ENCODE results near the gene C5orf58.

The C5orf58 gene

DNA sequence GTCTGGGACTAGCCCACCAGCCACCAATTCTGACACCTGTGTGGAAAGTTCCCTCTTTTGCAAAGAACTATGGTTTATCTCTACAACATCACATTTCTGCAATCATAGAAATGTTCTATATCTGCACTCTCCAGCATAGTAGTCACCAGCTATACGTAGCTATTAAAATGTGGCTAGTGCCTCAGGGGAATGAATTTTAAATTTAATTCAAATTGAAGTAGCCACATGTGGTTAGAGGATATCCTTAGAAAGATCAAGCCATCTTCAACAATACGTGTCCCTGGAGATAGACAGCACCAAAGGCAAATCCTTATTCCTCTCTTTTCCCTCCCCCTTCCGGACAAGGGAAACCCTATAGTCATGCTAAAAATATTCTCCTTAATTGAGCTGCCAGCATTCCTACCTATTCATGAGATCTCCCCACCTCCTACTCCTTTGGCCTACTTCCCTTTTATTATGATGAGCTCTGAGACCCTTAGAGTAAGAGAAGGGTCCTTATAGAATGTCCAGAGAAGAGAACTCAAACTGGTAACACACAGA, 53.7 kb downstream of the C5orf58 start:
- DNase-seq = no peak

DNA sequence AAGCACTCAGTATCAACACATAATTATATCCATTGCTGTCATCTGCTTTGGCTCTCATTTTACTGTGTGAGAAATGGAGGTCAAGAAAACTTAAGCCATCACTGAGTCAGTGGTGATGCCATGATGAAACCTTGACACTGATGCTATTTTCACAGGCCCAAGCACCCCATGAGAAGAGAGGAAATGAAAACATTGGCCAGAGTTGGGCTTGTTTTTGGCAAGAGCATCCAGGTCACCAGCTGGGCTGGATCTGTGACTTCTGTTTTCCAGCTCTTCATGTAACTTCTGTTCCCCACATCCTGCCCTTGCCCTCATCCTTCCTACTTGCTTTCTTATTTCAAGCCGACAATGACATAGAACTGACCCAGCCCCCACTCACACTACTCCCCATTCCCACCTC, 54.7 kb downstream of the C5orf58 start:
- no peak for DNase-seq

DNA sequence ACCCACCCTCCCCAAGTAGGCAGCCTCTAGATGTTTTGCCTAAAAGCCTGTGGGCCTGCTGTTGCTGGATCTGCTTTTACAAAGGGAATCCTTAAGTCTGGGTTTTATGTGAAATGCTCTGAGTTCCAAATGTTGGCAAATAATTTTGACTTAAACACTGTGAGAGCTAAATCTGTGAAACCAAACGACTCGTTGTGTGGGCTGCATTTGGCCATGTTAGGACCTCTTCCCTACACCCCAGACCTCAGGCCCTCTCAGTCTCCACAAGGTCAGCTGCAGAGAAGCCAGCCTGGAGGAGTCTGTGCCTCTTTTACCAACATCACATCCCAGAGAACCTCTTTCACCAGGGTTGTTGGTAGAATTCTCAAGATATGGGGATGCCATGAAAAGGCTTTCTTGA, 55.4 kb downstream of the C5orf58 start:
- no peak for DNase-seq

DNA sequence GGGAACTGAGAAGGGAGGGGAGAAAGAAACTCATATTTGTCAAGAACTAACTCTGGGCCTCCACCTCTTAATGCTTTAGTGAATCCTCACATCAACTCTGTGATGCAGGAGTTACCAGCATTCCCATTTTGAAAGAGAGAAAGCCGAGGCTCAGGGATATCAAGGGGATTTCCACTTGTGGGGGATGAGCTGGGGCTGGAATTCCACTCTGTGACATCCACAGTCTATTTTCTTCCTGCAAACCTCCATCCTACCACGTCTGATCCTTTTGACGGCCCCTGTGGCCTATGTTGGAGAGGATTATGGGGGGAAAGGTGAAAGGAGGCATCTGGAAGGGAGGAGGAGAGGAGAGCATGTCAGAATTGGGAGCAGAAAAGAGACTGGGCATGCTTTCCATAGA, 55.8 kb downstream of the C5orf58 start:
- DNase-seq = no peak

DNA sequence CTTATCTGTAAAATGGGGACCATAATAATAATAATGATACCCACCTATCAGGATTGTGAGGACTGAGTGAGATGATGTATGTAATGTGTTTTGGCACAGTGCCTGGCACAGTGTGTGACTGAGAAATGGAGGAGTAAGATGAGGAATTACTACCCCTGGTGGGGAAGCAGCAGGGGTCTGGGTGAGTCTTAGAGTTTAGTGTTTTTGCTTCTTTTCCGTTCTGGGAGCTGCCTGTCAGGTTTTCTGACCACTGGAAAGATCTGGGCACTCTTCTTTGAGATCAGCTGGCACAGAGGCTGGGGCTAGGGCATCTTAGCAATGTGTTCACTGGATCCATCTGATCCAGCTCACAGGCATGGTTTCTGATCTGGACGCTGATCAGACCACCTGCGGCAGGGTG, 56.3 kb downstream of the C5orf58 start:
- DNase-seq = no peak

DNA sequence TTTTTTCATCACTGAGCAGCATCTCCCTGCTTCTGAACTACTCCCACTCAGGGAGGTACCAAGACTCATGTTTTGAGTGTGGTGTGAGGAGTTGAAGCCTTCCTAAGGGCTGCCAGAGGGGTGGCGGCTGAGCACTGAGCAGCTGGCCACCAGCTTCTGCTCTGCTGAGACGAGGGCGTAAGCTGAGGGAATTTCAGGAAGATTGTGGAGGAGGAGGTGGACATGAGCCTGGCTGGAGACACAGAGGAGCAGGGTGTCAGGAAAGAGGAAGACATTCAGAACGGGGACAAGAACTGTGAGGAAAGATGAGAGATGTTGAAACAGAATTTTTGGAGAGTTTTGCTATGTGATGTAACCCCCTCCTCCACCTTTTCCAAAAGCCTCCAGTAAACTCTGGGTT, 57.0 kb downstream of the C5orf58 start:
- no peak for DNase-seq

DNA sequence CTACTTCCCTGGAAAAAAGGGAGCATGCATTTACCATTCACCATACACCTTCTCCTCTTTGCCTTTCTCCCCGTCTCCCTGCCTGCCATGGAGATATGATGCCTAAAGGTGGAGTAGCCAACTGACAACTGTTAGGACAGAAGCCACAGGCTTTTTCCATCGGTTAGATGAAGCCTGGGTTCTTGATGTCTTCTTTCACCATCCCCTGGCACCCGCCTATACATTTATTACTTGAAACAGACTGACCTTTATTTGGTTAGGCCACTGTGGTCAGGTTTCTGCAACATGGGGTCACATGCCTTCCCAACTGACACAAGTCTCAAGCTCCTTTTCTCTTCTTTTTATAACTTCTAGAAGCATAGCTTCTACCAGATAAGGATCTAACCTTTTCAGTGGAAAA, 57.7 kb downstream of the C5orf58 start:
- DNase-seq = no peak

DNA sequence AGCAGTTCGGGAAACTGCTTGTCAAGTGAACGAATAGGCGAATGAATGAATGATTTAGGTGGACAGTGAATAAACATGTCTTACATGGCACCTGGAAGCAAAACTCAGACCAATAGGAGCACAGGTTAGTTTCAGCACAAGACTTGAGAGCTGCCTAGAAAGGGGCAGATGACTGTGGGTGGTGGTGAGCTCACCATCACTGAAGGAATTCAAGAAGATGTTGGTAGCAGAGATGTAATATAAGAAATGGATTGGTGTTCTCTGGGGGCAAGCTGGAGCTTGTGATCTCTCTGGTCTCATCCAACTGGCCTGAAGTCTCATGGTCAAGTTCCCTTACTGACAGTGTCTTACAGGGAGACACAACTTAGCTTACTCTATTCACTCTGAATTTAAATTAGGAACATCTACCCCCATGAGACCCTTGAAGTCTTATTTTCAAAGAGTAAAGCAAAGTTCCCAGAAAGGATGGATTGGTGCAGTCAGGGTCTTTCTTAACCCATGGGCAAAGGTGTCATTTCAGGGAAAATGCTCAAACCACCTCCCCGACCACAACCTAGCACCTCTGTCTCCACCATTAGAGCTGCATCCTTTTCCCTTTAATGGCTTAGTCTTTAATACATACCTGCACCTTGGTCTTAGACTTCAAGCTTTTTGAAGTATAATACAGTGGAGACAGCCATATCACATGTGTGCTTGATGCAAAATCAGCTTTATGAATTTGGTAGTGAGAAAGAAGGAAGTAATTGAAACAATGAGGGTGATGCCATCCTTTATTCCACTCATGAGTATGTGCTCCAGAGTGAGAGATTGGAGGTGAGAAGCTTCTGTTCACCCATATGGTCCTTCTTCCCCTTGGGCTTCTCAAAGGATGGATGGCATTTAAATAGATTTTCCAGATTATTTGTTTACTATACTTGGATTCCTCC, 59.7 kb downstream of the C5orf58 start:
- no peak for DNase-seq

DNA sequence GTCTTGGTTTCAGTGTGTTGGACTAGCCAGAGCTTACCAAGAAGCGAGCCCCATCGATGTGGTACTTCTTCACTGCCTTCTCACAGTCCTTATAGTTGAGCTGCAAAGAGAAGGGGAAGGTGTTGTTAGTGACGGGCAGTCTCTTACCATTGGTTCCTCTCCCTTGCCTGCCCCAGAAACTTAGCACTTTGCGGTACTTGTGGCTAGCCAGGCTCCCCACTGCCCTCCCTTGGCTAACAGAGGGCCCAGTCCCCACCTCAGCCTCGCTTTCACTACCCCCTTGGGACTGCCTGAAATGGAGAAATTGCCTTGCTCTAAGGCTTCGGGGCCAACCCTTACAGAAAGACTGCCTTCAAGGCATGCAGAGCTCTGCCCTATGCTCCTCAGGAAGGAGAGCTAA, 60.5 kb downstream of the C5orf58 start:
- DNase-seq = no peak

DNA sequence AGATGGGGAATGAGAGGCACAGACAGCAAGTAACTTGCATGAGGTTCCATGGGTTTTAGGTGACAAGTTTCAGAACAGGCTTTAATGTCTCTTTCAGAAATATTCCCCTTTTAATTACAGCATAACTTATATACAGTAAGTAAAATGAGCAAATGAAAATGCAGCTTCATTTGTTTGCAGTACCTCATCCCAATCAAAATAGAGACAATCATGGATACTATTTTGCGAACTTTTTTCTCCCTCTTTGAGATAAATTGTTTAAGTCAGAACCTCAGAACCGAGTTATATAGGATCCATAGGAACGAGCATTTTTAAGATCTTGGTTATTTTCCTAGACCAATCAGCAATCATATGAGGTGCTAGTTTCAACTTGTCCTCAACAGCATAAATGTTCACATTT, 61.3 kb downstream of the C5orf58 start:
- DNase-seq = no peak

DNA sequence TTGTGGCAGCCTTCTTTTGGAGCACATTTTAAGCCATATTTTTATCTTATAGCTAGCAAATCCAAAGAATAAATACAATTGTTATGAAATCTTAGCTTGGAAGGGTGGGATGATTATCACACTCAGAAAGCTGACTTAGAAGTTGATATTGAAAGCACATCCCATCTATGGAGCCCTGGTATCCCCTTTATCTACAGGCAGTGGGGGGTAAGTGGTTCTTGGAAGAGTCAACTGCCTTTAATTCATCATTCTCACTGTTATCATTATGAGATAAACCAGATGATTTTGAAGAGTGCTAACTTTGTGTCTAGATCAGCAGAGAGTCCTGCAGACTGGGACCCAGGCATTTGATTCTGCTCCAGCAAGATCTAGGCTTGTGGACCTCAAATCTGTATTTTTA, 61.8 kb downstream of the C5orf58 start:
- no peak for DNase-seq

All from NCI-H1417 (cell line).